Panc1 (cell line): Measurements from ENCODE around the gene ONECUT2. TPM values are rescaled to one million over a fixed set of nuclear protein-coding genes. Genes with fewer than 3 reads are reported as not detected.
"Not testable (repeated sequence)": the region's sequence is repeated elsewhere in the genome, so short reads cannot be mapped to it uniquely, and the experiment has no call there.

Experiments used
- ATAC-seq: fragments of 200-7000 bp; cut with Tn5 transposase; 2 replicates; pipeline ENCODE4 v1.9.1; 2020; ENCODE audit warnings: mild to moderate bottlenecking, moderate library complexity
- BruUV-seq: library from RNA; stranded (reverse); fragments of 400-500 nt; replicated peaks from 2 replicates; lab custom pipeline; 2021; lab: Mats Ljungman, UMichigan
- CTCF ChIA-PET: fragments of 300-600 bp; sonication (Branson Sonifier 250); formaldehyde crosslinking; loops from one replicate; lab custom pipeline; 2022; ENCODE audit warnings: antibody characterized with exemption; lab: Charles Lee
- POLR2A ChIA-PET: fragments of 300-600 bp; sonication (Branson Sonifier 250); formaldehyde crosslinking; loops from one replicate; lab custom pipeline; 2022; ENCODE audit warnings: antibody characterized with exemption; lab: Charles Lee
- DNase-seq: peaks from one replicate; pipeline ENCODE4 v3.0.0-alpha.2; 2010; ENCODE audit warnings: low read depth, low spot score
- H3K27ac ChIP-seq: 2 replicates; pipeline ENCODE4 v1.5.1; 2011; ENCODE audit warnings: mild to moderate bottlenecking, low read length, inconsistent platforms
- H3K27me3 ChIP-seq: fragments of 200-500 bp; sonication (Bioruptor generic); 2 replicates; pipeline ENCODE4 v1.6.0; 2014; ENCODE audit warnings: low read length, inconsistent platforms; ENCODE audit not compliant: control insufficient read depth, insufficient read depth
- H3K36me3 ChIP-seq: fragments of 200-500 bp; sonication (Bioruptor generic); 2 replicates; pipeline ENCODE4 v1.5.1; 2014; ENCODE audit warnings: inconsistent platforms, mild to moderate bottlenecking, low read length, moderate library complexity; ENCODE audit not compliant: control insufficient read depth, insufficient read depth
- H3K4me1 ChIP-seq: 2 replicates; pipeline ENCODE4 v1.5.1; 2011; ENCODE audit warnings: inconsistent platforms, mild to moderate bottlenecking, low read length, moderate library complexity; ENCODE audit not compliant: control insufficient read depth, insufficient read depth
- H3K4me3 ChIP-seq, 2 experiments: 2 replicates each; pipeline ENCODE4 v1.5.1; 2011 to 2012; ENCODE audit warnings: low read depth in 2 of 2, low read length in 2 of 2, mild to moderate bottlenecking in 2 of 2, inconsistent platforms in 1 of 2, moderate library complexity in 1 of 2
- H3K9me3 ChIP-seq: fragments of 200-500 bp; sonication (Bioruptor generic); 2 replicates; pipeline ENCODE4 v1.5.1; 2014; ENCODE audit warnings: low read depth, mild to moderate bottlenecking, inconsistent platforms, low read length, moderate library complexity; ENCODE audit not compliant: control insufficient read depth, insufficient read depth
- POLR2AphosphoS5 ChIP-seq: IDR thresholded peaks from 2 replicates; pipeline ENCODE4 v1.6.1; 2012; ENCODE audit warnings: mild to moderate bottlenecking, low read depth, low read length, moderate library complexity
- SIN3A ChIP-seq: IDR thresholded peaks from 2 replicates; pipeline ENCODE4 v1.6.1; 2012; ENCODE audit warnings: low read depth, mild to moderate bottlenecking, low read length, moderate library complexity, borderline replicate concordance; ENCODE audit not compliant: insufficient read depth
- TCF7L2 ChIP-seq: IDR thresholded peaks from 2 replicates; pipeline ENCODE4 v1.6.1; 2011; ENCODE audit warnings: mild to moderate bottlenecking, low read depth, low read length, inconsistent platforms
- in situ Hi-C: cut with HindIII; loops from 2 replicates; pipeline ENCODE4 v1.10.0; 2016; ENCODE audit warnings: low sequenced_read_pairs, low pct_unique_long_range_greater_than_20kb
- intact Hi-C: fragments of 100-400 bp; cut with micrococcal nuclease; formaldehyde crosslinking; loops from one replicate; pipeline ENCODE4 v1.10.0; 2022; ENCODE audit not compliant: unreplicated experiment
- total RNA-seq: library from RNA; stranded (reverse); gene quantifications from one replicate; pipeline ENCODE4 v1.2.1, GENCODE V29; 2021; ENCODE audit not compliant: unreplicated experiment
- TF ChIP-seq, protein P1 (sequence below), 2 experiments: IDR thresholded peaks; 2 replicates each; pipeline ENCODE4 v1.6.1; 2011 to 2012; ENCODE audit warnings: low read depth in 2 of 2, control low read depth in 1 of 2, low read length in 1 of 2, mild to moderate bottlenecking in 1 of 2, moderate library complexity in 1 of 2; ENCODE audit not compliant: insufficient read depth in 1 of 2
- TF ChIP-seq, protein P2 (sequence below): fragments of 450-650 bp; IDR thresholded peaks from 2 replicates; pipeline ENCODE4 v1.5.1; 2017; ENCODE audit warnings: mild to moderate bottlenecking

The ONECUT2 gene
- total RNA-seq, 1 experiment from 2014 or later, result 0.59 TPM

DNA sequence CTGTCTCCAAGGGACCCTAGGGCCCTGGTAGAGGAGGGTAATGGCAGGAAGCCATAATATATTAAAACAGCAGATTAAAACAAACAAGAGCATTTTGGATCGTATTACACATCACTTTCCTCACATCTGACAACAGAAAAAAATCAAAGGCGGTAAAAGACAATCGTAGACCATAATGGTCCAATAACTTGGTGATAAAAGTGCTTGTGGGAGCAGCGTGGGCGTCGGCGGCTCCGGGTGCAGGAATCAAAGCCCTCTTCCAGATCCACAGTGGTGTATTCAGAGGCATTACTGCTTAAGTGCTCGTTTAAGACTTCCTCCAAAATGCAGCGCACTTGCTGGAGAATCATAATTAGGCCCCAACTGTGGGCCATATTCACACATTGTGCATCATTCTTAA, 83.4 kb downstream of the ONECUT2 start:
- TF ChIP-seq, protein P1, sequence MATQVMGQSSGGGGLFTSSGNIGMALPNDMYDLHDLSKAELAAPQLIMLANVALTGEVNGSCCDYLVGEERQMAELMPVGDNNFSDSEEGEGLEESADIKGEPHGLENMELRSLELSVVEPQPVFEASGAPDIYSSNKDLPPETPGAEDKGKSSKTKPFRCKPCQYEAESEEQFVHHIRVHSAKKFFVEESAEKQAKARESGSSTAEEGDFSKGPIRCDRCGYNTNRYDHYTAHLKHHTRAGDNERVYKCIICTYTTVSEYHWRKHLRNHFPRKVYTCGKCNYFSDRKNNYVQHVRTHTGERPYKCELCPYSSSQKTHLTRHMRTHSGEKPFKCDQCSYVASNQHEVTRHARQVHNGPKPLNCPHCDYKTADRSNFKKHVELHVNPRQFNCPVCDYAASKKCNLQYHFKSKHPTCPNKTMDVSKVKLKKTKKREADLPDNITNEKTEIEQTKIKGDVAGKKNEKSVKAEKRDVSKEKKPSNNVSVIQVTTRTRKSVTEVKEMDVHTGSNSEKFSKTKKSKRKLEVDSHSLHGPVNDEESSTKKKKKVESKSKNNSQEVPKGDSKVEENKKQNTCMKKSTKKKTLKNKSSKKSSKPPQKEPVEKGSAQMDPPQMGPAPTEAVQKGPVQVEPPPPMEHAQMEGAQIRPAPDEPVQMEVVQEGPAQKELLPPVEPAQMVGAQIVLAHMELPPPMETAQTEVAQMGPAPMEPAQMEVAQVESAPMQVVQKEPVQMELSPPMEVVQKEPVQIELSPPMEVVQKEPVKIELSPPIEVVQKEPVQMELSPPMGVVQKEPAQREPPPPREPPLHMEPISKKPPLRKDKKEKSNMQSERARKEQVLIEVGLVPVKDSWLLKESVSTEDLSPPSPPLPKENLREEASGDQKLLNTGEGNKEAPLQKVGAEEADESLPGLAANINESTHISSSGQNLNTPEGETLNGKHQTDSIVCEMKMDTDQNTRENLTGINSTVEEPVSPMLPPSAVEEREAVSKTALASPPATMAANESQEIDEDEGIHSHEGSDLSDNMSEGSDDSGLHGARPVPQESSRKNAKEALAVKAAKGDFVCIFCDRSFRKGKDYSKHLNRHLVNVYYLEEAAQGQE (IDR thresholded peaks at IDR 0.05; ENCODE audit: insufficient read depth in 1 of 2, low read depth in 2 of 2, low read length in 1 of 2), result no peak
- no peak for TF ChIP-seq POLR2AphosphoS5
- no peak for TF ChIP-seq SIN3A
- TF ChIP-seq TCF7L2, result no peak
- TF ChIP-seq, protein P2, sequence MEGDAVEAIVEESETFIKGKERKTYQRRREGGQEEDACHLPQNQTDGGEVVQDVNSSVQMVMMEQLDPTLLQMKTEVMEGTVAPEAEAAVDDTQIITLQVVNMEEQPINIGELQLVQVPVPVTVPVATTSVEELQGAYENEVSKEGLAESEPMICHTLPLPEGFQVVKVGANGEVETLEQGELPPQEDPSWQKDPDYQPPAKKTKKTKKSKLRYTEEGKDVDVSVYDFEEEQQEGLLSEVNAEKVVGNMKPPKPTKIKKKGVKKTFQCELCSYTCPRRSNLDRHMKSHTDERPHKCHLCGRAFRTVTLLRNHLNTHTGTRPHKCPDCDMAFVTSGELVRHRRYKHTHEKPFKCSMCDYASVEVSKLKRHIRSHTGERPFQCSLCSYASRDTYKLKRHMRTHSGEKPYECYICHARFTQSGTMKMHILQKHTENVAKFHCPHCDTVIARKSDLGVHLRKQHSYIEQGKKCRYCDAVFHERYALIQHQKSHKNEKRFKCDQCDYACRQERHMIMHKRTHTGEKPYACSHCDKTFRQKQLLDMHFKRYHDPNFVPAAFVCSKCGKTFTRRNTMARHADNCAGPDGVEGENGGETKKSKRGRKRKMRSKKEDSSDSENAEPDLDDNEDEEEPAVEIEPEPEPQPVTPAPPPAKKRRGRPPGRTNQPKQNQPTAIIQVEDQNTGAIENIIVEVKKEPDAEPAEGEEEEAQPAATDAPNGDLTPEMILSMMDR, result no peak
- in situ Hi-C loops, result no loop called here
- no peaks in the 10 kb centered on the region for H3K4me1 ChIP-seq
- no peak overlapping the region for H3K27ac ChIP-seq
- H3K9me3 ChIP-seq, result no peaks in the 10 kb centered on the region
- H3K27me3 ChIP-seq, result no peaks in the 10 kb centered on the region
- H3K4me3 ChIP-seq, result no peak overlapping the region
- CTCF ChIA-PET, result no interaction called here
- intact Hi-C loops, result no loop called here
- no TSS peak for BruUV-seq
- H3K36me3 ChIP-seq, result no peaks in the 10 kb centered on the region
- ATAC-seq (no peak), DNase-seq (no peak)
- POLR2A ChIA-PET, result no interaction called here

DNA sequence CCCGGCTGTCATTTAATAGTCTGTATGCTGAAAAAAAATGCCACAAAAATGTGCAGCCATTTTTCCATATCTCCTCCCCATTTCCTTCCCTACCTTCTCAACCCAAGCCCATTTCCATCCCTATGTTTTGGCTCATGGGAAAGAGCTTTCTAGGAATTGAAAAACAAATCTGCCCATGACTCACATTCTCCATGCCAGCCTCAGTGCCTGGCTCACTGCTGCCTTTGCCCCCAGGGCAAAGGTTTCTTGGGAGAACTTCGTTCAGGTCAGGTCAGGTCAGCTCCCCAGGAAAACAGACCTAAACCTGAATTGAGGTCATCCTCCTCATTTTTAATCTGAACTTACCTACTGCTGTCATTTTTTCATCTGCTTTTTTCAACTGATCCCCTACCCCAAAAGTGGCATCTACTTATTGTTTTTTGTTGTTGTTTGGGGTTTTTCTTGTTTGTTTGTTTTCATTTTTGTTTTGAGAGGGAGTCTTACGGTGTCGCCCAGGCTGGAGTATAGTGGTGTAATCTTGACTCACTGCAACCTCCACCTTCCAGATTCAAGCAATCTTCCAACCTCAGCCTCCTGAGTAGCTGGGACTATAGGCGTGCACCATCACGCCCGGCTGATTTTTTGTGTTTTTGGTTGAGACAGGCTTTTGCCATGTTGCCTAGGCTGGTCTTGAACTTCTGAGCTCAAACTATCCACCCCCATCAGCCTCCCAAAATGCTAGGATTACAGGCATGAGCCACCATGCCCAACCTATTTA, 84.7 kb downstream of the ONECUT2 start:
- in situ Hi-C loops (no loop called here), intact Hi-C loops (no loop called here)
- ATAC-seq, result no peak
- no peak for TF ChIP-seq POLR2AphosphoS5
- TF ChIP-seq SIN3A, result no peak
- TF ChIP-seq, protein P1 (IDR thresholded peaks at IDR 0.05; ENCODE audit: insufficient read depth in 1 of 2, low read depth in 2 of 2, low read length in 1 of 2), result no peak
- TF ChIP-seq, protein P2, result no peak
- no peak for TF ChIP-seq TCF7L2
- H3K4me3 ChIP-seq, result no peak overlapping the region
- no peaks in the 10 kb centered on the region for H3K4me1 ChIP-seq
- no peaks in the 10 kb centered on the region for H3K36me3 ChIP-seq
- no peak overlapping the region for H3K27ac ChIP-seq
- no peaks in the 10 kb centered on the region for H3K27me3 ChIP-seq
- POLR2A ChIA-PET, result no interaction called here
- H3K9me3 ChIP-seq, result no peaks in the 10 kb centered on the region
- no peak for DNase-seq
- CTCF ChIA-PET, result no interaction called here
- BruUV-seq, result no TSS peak

DNA sequence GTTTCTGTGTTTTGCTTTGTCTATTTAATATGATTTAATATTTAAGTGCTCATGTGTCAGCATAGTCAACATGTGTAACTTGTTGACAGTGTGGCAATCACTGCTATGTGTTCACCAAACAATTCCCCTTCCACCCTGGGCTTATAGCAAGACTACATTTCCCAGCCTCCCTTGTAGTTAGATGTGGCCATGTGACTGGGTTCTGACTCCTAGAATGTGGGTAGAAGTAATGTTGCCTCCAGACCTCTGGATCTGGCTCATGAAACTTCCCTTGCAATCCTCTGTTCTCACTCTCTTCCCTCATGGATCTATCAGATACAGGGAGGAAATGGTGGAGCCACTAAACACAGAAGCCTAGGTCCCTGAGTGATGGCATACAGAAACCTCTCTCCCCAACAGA, 87.2 kb downstream of the ONECUT2 start:
- H3K4me1 ChIP-seq, intact Hi-C loops, DNase-seq, H3K27ac ChIP-seq, CTCF ChIA-PET, H3K27me3 ChIP-seq, ATAC-seq, H3K4me3 ChIP-seq, H3K9me3 ChIP-seq, BruUV-seq, POLR2A ChIA-PET, in situ Hi-C loops, H3K36me3 ChIP-seq: not testable (repeated sequence)
